Thyroid gland (tissue), 4 donors: ENCODE data around the gene LIMS4. TPM values are rescaled to one million over a fixed set of nuclear protein-coding genes. Genes with fewer than 3 reads are reported as not detected.
"Not testable (repeated sequence)": the region's sequence is repeated elsewhere in the genome, so short reads cannot be mapped to it uniquely, and the experiment has no call there.

Experiments used
- DNase-seq, 2 donors: peaks; one replicate each; pipeline ENCODE4 v3.0.0-alpha.2; 2019
- H3K27ac ChIP-seq, 3 donors: fragments of 200-600 bp; sonication (generic); 1 replicate in 2 of 3; 2 replicates in 1 of 3; pipeline ENCODE4 v1.5.1; 2016 to 2019; ENCODE audit warnings: mild to moderate bottlenecking in 1 of 3, moderate library complexity in 1 of 3
- H3K27me3 ChIP-seq: fragments of 200-600 bp; sonication (generic); one replicate; pipeline ENCODE4 v1.5.1; 2019
- H3K36me3 ChIP-seq, 2 donors: fragments of 200-600 bp; sonication (generic); one replicate each; pipeline ENCODE4 v1.5.1; 2016 to 2019
- H3K4me1 ChIP-seq, 2 donors: fragments of 200-600 bp; sonication (generic); one replicate each; pipeline ENCODE4 v1.5.1; 2017 to 2019
- H3K4me3 ChIP-seq, 3 donors: fragments of 200-600 bp; sonication (generic); replicated peaks in 1 of 3; 1 replicate in 2 of 3; 2 replicates in 1 of 3; pipeline ENCODE4 v1.5.1; 2016; ENCODE audit warnings: mild to moderate bottlenecking in 1 of 3
- H3K9me3 ChIP-seq: fragments of 200-600 bp; sonication (generic); one replicate; pipeline ENCODE4 v1.5.1; 2017
- WGBS, 2 donors: methylation state at CpG; one replicate each; pipeline ENCODE4 v1.1.5; 2017; 5-methylcytosine and 5-hydroxymethylcytosine counted together
- intact Hi-C: fragments of 100-400 bp; cut with DNase I; formaldehyde crosslinking; loops from one replicate; pipeline ENCODE4 v1.15.1; 2023
- total RNA-seq, 4 donors: library from RNA; depleted of rRNA; stranded (reverse); fragments of >200 nt; gene quantifications; one replicate each; pipeline ENCODE4 v1.2.3, GENCODE V29; 2016

Gene LIMS4
- total RNA-seq, 4 donors from 2014 or later, result 4.0 to 17.3 (median 6.0) TPM; not detected in 1

DNA sequence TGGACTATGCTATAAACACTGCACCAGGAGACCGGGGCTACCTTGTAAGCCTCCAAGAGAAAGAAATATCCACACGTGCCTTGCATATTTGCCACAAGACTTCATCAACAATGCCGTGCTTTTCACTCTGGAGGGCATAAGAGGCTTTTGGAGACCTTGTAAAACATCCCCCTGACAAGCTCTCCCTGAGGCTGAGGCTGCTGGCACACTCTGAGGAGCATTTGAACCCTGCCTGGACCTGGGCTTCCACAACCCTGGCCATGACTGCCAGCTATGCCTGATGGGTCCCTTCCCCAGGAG, 393 bp upstream of the LIMS4 start:
- H3K36me3 ChIP-seq, DNase-seq, H3K27ac ChIP-seq, H3K27me3 ChIP-seq, H3K4me1 ChIP-seq, intact Hi-C loops, H3K4me3 ChIP-seq, H3K9me3 ChIP-seq: not testable (repeated sequence)
- no CpG with 5 or more reads among the region's 3 CpGs for WGBS, 2 donors

DNA sequence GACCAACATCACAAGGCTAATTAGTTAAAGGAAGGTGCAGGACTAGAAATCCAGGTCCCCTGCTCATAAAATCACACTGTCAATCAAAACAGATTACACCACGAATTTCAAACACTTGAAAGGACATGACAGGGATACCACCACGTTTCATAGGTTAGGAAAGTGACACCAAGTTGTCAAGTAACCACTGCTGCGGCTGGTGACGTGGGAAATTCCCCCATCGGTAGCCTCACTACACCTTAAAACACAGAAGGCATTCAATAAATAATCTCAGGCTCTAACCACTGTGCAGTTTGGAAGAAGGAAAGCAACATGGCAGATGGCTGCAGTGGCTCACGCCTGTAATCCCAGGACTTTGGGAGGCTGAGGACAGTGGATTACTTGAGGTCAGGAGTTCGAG, 3.7 kb downstream of the LIMS4 start:
- H3K9me3 ChIP-seq, intact Hi-C loops, H3K4me3 ChIP-seq, H3K4me1 ChIP-seq, DNase-seq, H3K27me3 ChIP-seq, H3K27ac ChIP-seq, H3K36me3 ChIP-seq: not testable (repeated sequence)
- WGBS, 2 donors, result no CpG with 5 or more reads among the region's 7 CpGs

DNA sequence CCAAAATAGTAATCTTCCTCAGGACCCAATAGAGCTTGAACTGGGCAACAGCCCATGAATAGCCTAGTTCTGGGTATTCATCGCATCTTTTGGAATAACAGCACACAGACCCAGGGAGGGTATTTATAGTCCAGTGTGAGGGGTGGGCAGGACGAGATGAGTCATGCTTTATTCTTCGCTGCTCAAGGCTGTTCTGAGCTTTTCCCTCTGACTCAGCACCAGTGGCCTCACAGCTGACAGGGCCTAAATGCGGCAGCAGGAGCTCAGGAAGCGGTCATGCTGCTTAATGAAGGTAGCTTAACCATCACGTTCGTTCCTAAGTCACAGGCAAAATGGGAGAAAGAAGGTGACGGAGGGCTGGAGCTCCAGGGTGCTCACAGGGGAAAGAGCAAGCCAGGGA, 7.3 kb downstream of the LIMS4 start:
- H3K4me3 ChIP-seq, intact Hi-C loops: not testable (repeated sequence)
- no CpG with 5 or more reads among the region's 8 CpGs for WGBS, 2 donors

DNA sequence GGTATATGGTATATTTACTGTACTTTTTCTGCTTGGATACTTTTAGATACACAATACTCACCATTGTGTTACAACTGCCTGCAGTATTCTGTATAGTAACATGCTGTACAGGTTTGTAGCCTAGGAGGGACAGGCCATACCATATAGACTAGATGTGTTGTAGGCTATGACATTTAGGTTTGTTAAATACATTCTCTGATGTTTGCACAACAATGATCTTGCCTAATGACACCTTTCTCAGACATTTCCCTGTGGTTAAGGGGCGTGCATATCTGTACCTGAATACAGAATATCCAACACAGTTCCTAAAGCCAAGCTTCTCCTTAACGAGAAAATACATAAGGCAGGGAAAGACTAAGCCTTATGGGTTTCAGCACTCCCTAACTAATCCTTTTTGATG, 10.2 kb downstream of the LIMS4 start:
- DNase-seq, H3K4me1 ChIP-seq, H3K27me3 ChIP-seq, H3K36me3 ChIP-seq, H3K4me3 ChIP-seq, intact Hi-C loops, H3K27ac ChIP-seq, H3K9me3 ChIP-seq: not testable (repeated sequence)
- WGBS, 2 donors, result no CpG with 5 or more reads among the region's 2 CpGs

More for the DNA sequence above, 7.3 kb downstream of the LIMS4 start:
- H3K36me3 ChIP-seq, H3K27ac ChIP-seq, H3K9me3 ChIP-seq, H3K4me1 ChIP-seq, H3K27me3 ChIP-seq, DNase-seq: not testable (repeated sequence)

DNA sequence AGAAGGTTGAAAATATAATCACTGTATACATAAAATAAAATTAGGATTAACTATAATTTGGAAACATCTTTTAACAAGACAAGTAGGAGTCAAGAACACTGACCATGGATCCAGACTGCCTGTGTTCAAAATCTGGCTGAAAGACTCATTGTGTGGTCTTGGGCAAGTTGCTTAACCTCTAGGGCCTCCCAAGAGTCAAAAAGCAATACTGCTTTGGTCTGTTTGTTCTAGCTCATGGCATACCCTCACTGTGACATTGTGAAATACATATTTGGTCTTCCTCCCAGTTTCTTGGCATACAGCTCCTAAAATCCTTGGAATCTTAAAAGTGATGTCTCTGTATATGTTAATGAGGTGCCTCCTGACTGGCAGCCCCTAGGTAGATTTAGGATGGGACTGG, 12.3 kb downstream of the LIMS4 start:
- H3K4me3 ChIP-seq, H3K27me3 ChIP-seq, H3K4me1 ChIP-seq, H3K36me3 ChIP-seq, intact Hi-C loops, H3K9me3 ChIP-seq, H3K27ac ChIP-seq, DNase-seq: not testable (repeated sequence)

DNA sequence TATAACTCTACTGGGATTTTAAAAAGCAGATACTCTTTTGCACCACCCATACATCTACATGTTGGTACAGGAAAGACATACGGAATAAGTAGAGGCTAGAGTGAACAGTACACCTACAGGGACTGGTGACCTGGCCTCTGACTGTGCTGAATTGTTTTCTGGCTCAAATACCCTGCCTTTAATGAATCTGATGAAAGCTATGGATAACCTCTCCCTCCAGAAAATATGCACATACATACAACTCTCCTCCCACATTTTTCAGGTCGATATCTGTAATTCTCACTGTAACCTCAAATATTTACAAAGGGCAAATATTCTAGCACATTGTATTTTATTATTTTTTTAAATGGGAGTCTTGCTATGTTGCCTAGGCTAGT, 15.4 kb downstream of the LIMS4 start:
- H3K4me3 ChIP-seq, H3K27ac ChIP-seq, intact Hi-C loops, DNase-seq, H3K9me3 ChIP-seq, H3K27me3 ChIP-seq, H3K36me3 ChIP-seq, H3K4me1 ChIP-seq: not testable (repeated sequence)
- no CpG with 5 or more reads among the region's 2 CpGs for WGBS, 2 donors

DNA sequence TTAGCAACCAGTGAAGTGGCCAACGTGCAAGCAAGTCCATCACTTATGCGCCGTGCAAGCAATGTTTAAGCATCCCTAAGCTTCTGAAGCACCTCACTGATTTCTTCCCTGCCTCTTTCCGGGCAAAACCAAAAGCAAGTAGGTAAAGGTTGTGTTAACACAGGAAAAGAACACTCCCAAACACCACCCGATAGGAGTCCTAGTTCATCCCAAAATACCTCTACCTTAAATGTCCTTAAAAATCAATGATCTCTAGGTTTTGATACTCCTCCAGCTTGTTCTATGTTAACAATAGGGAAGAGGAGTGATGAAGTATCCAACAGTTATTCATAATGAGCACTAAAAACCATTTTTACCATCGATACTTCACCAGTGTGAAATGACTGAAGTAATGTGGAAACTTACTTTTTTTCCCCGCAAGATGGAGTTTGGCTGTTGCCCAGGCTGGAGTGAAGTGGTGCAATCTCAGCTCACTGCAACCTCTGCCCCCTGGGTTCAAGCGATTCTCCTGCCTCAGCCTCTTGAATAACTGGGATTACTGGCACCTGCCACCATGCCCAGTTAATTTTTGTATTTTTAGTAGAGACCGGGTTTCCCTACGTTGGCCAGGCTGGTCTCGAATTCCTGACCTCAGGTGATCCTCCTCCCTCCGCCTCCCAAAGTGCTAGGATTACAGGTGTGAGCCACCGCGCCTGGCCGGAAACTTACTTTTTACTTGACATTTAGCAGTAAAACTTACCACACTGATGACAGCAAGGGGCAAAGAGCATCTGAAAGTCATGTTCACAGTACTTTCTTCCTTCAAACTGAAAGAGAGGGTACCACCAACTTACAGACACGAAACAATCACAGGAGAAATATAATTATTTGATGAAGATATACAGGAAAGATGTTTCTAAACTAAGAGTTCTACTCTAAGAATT, 16.1 kb downstream of the LIMS4 start:
- DNase-seq, H3K36me3 ChIP-seq, H3K4me1 ChIP-seq, H3K27me3 ChIP-seq, intact Hi-C loops, H3K4me3 ChIP-seq, H3K27ac ChIP-seq, H3K9me3 ChIP-seq: not testable (repeated sequence)
- WGBS, 2 donors, result 90% methylated on average over 1 of the region's 16 CpGs; no CpG with 5 or more reads in 1 of the 2 donors

DNA sequence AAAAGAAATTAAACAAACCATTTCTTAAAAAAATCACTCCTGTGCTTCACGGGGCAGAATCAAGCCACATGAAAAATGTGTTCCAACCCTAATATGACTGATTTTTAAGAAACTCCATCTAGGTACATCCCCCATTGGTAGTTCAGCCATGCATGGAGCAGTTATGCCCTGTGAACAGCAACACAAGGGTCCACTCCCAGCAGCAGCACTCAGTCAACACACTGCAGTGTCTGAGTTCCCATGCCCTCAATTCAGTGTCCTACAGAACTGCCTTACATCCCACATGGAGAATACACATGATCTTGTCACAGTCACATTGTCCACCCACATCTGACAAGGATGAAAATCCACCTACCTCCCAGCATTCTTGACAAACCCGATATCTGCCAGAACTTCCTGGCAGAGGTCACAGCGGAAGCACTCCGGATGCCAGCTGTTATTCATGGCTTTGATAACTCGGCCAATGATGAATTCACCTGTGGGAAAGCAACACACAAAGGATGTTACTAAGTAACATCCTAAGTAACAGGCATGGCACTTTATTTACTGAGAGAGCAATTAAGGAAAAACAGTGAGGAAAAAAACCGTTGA, 17.4 kb downstream of the LIMS4 start:
- WGBS, 2 donors, result no CpG with 5 or more reads among the region's 6 CpGs
- intact Hi-C loops, H3K36me3 ChIP-seq, H3K4me3 ChIP-seq, H3K27me3 ChIP-seq, H3K4me1 ChIP-seq, H3K9me3 ChIP-seq, H3K27ac ChIP-seq, DNase-seq: not testable (repeated sequence)

DNA sequence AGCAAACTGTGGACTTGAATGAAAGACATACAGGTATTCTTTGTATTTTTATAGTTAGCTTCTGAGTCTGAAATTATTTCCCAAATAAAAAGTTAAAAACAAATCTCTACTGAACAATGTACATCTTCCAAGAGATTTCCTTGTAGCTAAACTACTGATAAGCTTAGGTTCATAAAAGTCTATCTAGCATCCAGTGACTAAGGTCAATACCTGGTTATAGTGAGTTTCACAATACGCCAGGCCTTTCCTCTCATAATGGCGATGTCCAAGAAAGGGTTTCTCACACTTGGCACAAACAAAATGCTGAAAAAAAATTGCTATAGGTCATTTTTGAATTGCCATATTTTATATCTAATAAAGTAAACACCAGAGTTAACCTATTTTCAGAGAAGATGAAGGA, 21.7 kb downstream of the LIMS4 start:
- WGBS, 2 donors, result no CpG with 5 or more reads among the region's 2 CpGs

DNA sequence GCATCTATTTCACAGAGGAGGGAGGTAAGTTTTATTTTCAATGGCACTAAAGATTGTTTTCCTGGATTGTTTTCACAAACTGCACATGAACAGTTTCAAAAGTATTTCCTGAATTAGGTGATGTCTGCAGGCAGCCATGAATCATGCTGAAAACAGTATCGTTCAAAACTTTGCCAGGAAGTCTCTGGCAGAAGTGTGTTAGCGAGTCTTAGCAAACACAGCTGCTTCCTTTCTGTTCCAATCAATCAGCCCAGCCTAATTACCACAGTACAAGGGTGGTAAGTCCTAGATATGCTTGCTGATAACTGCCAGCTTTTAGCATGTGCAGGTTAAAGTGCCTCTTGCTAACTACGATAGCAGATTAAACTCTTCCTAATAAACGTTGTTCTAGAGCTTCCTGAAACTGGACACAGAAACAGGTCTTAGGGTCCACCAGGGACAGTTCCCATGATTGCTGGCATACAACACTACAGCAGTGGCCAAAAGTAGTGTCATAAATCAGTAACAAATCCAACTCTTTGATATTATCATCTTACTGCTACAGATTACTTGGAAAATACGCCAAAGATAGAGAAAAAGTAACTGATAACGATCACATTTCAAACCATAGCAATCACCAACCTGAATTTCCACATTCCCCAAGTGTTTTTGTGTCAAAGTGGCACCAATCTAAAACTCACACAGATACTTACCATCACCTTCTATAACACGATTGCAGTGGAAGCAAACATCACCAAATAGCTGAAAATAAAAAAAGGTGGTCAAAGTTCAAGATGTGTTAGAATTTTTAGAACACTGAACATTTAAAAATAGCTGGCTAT, 23.3 kb downstream of the LIMS4 start:
- H3K27me3 ChIP-seq, DNase-seq, H3K36me3 ChIP-seq, H3K4me3 ChIP-seq, H3K27ac ChIP-seq, H3K9me3 ChIP-seq, intact Hi-C loops, H3K4me1 ChIP-seq: not testable (repeated sequence)
- no CpG with 5 or more reads among the region's 7 CpGs for WGBS, 2 donors

More for the DNA sequence above, 21.7 kb downstream of the LIMS4 start:
- DNase-seq, H3K27ac ChIP-seq, H3K4me3 ChIP-seq, H3K9me3 ChIP-seq, H3K27me3 ChIP-seq, intact Hi-C loops, H3K36me3 ChIP-seq, H3K4me1 ChIP-seq: not testable (repeated sequence)

DNA sequence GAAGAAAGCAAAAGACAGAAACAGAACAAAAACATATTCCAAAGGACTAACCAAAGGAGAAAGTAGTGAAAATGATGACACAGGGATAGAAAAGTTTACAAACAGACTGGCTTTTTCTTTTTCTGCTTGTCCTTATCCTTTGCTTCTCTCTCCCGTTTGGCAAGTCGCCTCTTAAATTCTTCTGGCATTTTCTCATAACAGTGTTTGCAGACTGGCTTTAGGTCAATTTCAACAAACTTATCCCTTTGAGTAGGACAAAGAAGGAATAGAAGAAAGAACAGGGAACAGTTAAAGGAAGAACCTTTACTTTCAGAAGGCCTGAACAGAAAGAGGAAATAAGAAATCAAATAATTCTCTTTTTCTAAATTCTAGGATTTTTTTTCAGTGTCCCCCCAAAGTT, 26.0 kb downstream of the LIMS4 start:
- no CpG with 5 or more reads among the region's 2 CpGs for WGBS, 2 donors
- H3K9me3 ChIP-seq, DNase-seq, H3K27me3 ChIP-seq, H3K36me3 ChIP-seq, H3K27ac ChIP-seq, intact Hi-C loops, H3K4me3 ChIP-seq, H3K4me1 ChIP-seq: not testable (repeated sequence)

DNA sequence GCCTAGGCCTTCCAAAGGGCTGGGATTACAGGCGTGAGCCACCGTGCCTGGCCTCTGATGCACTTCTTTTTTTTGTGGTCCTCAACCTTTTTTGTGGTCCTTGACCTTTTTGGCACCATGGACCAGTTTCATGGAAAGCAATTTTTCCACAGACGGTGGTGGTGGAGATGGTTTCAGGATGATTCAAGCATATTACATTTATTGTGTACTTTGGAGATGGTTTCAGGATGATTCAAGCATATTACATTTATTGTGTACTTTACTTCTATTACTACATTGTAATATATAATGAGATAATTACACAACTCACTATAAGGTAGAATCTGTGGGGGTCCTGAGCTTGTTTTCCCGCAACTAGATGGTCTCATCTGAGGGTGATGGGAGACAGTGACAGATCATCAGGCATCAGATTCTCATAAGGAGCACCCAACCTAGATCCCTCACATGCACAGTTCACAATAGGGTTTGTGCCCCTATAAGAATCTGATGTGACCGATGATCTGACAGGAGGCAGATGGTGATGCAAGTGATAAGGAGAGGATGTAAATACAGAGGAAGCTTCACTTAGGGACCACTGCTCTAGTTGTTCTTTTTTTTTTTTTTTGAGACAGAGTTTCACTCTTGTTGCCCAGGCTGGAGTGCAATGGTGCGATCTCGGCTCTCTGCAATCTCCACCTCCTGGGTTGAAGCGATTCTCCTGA, 29.2 kb downstream of the LIMS4 start:
- intact Hi-C loops, H3K9me3 ChIP-seq, DNase-seq, H3K36me3 ChIP-seq, H3K4me1 ChIP-seq, H3K4me3 ChIP-seq, H3K27me3 ChIP-seq, H3K27ac ChIP-seq: not testable (repeated sequence)
- WGBS, 2 donors, result no CpG with 5 or more reads among the region's 8 CpGs
